ENCODE data around the gene UPB1.
"Not testable (repeated sequence)": the region's sequence is repeated elsewhere in the genome, so short reads cannot be mapped to it uniquely, and the experiment has no call there.

UPB1 gene

GRCh38 chr22:24530968-24531367, 35.8 kb downstream of the UPB1 start:
- DNase-seq (ENCODE audit: low read depth in 2 of 2): not testable (repeated sequence)

GRCh38 chr22:24532075-24532474, 36.9 kb downstream of the UPB1 start:
- no peak for DNase-seq (ENCODE audit: low read depth in 2 of 2)

- no peak for DNase-seq (ENCODE audit: low read depth in 2 of 2)
Observed at GRCh38 chr22:24535348-24535747, 40.2 kb downstream of the UPB1 start.

GRCh38 chr22:24536089-24536488, 41.0 kb downstream of the UPB1 start:
- DNase-seq (ENCODE audit: low read depth in 2 of 2): no peak

- DNase-seq (ENCODE audit: low read depth in 2 of 2): no peak
Observed at GRCh38 chr22:24540470-24540869, 45.3 kb downstream of the UPB1 start.

- DNase-seq (ENCODE audit: low read depth in 2 of 2): no peak
Observed at GRCh38 chr22:24541681-24542515, 46.8 kb downstream of the UPB1 start.

DNA sequence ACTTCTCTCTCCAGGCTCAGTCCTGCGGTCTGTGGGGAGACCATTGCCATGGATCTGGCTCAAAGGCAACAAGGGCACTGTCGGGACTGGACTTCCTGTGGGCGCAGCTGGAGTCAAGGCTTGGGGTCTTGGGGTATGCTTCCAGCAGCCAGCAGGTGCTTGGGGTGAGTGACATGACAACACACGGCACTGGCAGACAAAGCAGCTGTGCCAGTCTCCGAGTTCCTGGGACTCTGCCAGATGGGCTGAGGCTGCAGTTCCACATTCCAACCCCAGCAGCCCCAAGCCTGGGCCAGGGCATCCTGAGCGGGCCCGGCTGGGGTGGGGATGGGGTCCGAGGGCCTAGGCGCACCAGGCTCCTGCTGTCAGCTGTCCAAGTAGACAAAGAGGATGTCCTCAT, 47.5 kb downstream of the UPB1 start:
- no peak for DNase-seq (ENCODE audit: low read depth in 2 of 2)

DNA sequence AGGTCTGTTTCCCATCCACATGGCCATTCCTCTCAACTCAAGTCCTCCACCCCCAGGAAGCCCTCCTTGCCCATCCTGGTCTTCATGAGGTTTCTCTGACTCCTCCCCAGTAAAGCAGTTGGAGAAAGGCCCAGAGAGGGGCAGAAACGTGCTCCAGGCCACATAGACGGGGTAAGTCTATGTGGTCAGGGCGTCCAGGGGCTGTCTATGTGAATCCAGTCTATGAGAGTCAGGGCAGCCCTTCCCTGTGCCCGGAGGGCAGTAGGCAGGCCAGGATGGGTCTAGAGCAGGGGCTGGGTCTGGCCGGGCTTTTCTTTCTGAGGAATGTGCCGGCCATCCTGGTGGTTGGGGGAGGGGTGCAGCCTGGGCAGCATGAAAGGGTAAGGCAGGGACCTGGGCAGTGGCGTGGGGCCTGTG, 48.1 kb downstream of the UPB1 start:
- no peak for DNase-seq (ENCODE audit: low read depth in 2 of 2)

GRCh38 chr22:24543679-24544243, 48.6 kb downstream of the UPB1 start:
- no peak for DNase-seq (ENCODE audit: low read depth in 2 of 2)

DNA sequence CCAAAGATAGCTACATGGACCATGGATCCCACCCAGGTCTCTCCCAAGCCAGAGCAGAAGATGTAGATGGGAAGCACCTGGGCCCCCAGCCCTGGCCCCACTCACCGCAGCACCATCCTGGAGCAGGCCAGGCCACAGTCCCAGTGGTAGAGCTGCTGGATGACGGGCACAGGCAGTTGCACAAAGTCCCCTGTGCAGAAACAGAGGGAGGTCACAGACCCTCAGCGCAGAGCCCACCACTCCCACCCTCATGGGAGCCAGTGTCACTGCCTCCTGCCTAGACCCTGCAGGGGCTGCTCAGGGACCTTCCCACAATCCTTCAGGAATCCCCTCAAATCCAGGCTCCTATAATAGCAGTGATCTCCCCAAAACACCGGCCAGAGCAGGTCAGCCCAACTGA, 53.7 kb downstream of the UPB1 start:
- no peak for DNase-seq (ENCODE audit: low read depth in 2 of 2)

DNA sequence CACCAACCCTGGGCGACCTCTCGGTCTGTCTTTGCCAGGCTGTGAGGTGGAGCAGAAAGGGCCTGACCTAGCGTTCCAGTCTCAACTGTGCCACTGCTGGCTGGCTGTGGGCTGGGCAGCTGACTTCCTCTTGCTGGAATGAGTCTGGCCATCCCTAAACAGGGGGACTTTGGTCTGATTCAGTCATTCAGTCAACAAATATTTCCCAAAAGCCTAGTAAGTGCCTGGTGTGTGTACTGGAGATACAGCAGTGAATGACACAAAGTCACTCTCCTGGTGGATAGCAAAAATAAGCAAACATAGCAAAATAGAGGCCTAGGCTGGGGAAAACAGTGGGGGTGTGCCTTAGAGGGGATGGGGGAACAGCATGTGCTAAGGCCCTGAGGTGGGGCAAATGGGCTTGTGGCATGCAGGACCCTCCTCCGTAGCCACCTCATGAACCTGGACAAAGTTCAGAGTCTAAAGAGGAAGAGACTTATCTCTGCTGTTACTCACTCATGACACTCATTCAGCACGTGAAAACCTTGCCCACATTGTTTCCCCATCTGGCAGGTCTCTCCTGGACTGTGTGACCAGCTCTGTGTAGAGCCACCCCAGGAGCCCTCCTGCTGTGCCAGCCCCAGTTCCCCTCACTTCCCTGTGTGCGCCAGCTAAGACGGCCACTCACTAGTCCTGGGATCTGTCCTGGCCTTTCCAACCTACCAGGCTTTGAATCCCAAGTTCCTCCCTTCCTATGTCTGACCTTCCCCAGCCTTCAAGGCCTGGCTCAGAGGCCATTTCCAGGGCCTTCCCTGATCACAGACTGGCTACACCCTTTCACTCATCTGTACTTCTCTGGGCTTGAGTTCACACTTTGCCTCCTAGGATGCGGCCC, 55.1 kb downstream of the UPB1 start:
- no peak for DNase-seq (ENCODE audit: low read depth in 2 of 2)

DNA sequence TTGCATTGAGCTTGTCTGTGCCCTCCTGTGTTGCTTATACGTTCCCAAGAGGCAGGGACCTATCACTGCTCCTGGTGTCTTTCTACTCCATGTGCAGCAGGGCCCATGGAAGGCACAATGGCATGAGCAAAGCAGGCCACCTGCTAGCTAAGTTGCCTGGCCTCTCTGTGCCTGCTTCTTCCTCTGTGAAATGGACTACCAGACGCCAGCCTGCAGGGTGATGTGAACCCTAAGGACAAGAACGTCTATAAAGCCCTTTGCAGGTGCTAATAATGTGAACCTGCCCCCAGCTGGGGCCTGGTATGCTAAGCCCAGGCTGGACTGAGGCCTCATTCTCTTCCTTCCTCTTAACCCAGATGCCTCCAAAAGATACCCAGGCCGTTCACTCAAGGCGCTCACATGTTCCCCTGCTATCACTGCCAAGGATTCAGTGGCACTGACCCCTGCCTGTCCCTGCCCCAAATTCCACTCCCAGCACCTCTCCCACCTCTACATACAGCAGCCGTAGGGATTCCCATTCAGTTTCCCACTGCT, 55.8 kb downstream of the UPB1 start:
- no peak for DNase-seq (ENCODE audit: low read depth in 2 of 2)

GRCh38 chr22:24552503-24553286, 57.6 kb downstream of the UPB1 start:
- not testable (repeated sequence) for DNase-seq (ENCODE audit: low read depth in 2 of 2)

DNA sequence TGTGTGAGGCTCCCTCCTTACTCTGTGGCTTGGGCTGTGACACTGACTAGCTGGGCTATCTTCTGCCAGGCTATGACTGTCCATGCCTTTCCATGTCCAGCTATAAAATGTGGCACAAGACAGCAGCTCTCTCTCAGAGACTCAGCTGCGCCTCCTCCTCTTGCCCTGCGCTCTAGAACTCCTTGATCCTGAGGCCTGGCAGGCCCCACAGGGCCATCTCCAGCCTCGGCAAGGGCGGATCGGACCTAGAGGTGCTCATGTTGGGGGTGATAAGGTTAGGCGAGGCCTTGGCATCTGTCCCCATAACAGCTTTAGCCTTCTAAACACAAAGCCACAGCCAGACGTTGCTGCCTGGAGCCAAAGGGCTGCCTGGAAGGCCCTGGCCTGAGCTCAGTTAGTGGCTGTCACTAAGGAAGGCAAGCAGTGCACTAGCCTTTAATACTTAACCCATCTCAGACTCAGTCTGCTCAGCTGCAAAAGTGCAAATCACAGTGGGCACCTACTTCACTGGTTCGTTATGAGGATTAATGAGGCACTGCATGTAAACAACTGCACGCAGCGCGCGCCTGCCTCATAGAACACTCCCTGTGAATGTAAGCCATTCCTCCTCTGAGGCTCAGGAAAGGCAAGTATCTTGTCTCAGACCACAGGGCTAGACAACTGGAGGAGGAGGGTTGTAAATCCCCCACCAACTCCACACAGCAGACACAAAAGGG, 58.6 kb downstream of the UPB1 start:
- no peak for DNase-seq (ENCODE audit: low read depth in 2 of 2)

- peak in 1 of 2 donors; percentile 27 for DNase-seq (ENCODE audit: low read depth in 2 of 2)
Observed at GRCh38 chr22:24554313-24555164, 59.4 kb downstream of the UPB1 start, which contains the start of gene GUCD1. TSS of gene GUCD1 (minus strand) at chr22:24555138. CDS start at chr22:24554991, 147 bp downstream.

DNA sequence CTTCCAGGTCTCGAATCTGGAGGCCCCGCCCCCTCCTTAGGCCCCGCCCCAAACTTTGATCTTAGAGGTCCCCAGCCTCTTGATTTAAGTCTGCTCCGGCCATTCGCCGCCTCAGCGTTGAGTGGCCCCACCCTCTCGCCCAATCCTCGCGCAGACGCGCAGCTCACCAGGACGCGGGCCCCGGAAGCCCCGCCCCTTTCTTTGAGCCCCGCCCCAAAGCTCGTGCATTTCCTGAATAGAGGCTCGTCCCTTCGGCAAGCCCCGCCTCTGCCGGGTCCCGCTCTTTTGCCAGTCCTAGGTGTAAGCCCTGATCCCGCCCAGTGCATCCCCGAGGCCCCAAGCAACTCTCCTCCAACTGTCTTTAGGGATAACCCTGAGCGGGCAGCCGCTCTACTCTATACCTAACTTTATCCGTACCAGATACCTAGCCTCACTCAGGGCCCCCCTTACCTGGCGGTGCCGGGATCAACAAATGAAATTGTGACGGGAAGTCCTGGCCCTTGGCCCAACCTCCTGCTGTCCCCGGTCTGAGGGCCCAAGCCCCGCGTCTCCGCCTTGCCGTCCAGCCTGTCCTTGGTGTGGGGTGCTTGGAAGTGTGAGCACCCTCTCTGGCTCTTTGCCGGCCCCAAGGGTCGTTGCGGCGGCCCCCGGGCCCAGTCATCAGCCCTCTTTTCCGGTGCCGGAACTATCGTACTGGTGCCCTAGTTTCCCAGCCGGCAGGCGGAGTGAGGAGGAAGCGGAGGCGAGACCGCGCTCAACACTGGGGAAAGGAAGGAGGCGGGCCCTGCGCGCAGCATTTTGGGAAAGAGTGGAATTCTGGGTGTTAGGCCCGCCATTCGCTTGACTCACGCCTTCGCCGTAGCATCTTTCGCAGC, 60.3 kb downstream of the UPB1 start, which contains the start of gene SNRPD3:
SNRPD3 (plus strand) TSS at position 835 of the 875 bp plus-strand sequence. CDS start 1,676 bp downstream, outside the sequence.
- peak; percentile 99 to 100 for DNase-seq (ENCODE audit: low read depth in 2 of 2)

- no peak for DNase-seq (ENCODE audit: low read depth in 2 of 2)
Observed at GRCh38 chr22:24559471-24559870, 64.3 kb downstream of the UPB1 start.

- DNase-seq (ENCODE audit: low read depth in 2 of 2): no peak
Observed at GRCh38 chr22:24563246-24563645, 68.1 kb downstream of the UPB1 start.

Data from stimulated activated CD4-positive, alpha-beta T cell treated with anti-CD3 and anti-CD28 coated beads, Interleukin-15, amount 100 ng/mL, for 48 hours (primary cell).